GM18526 (cell line): ENCODE data around the gene MUC21.

Experiments
- POLR2A ChIP-seq: IDR thresholded peaks from 3 replicates; pipeline ENCODE4 v1.6.1; 2011; ENCODE audit not compliant: insufficient read length; ENCODE audit errors: extremely low read depth

Gene MUC21

GRCh38 chr6:31025595-31025994 lies 42.1 kb downstream of the MUC21 start:
- TF ChIP-seq POLR2A, result no peak

- no peak for TF ChIP-seq POLR2A
These were observed 47.6 kb downstream of the MUC21 start for GRCh38 chr6:31031095-31031494.

GRCh38 chr6:31033075-31033474 lies 49.6 kb downstream of the MUC21 start:
- no peak for TF ChIP-seq POLR2A

GRCh38 chr6:31035862-31036497 lies 52.5 kb downstream of the MUC21 start:
- TF ChIP-seq POLR2A, result no peak

- TF ChIP-seq POLR2A, result no peak
These were observed 53.7 kb downstream of the MUC21 start for GRCh38 chr6:31037169-31037568.

- TF ChIP-seq POLR2A, result no peak
These were observed 54.2 kb downstream of the MUC21 start for GRCh38 chr6:31037682-31038081.

- no peak for TF ChIP-seq POLR2A
These were observed 55.0 kb downstream of the MUC21 start for GRCh38 chr6:31038559-31038958.
